SK-N-SH (cell line): ENCODE measurements around the gene ZNF608. TPM values are rescaled to one million over a fixed set of nuclear protein-coding genes. Genes with fewer than 3 reads are reported as not detected.

Experiments
- CTCF ChIA-PET: fragments of 300-600, 350-600 bp; formaldehyde crosslinking; extraction: SDS; loops from one replicate; lab custom pipeline; 2021; lab: Yijun Ruan, JAX
- POLR2A ChIA-PET: fragments of 350-600 bp; sonication (Branson Sonifier 250); formaldehyde crosslinking; extraction: SDS; loops from one replicate; lab custom pipeline; 2020; ENCODE audit warnings: antibody characterized with exemption, inconsistent platforms; lab: Yijun Ruan, JAX
- DNase-seq: peaks from one replicate; pipeline ENCODE4 v3.0.0; 2012
- H2AFZ ChIP-seq: fragments of 200-600 bp; sonication (generic); 2 replicates; pipeline ENCODE4 v1.8.1; 2016; ENCODE audit warnings: antibody characterized with exemption, mild to moderate bottlenecking, low read depth
- H3F3A ChIP-seq: fragments of 200-600 bp; sonication (generic); replicated peaks from 2 replicates; pipeline ENCODE3; 2016; ENCODE audit warnings: antibody characterized with exemption, mild to moderate bottlenecking; ENCODE audit not compliant: insufficient read depth
- H3K27ac ChIP-seq, 2 experiments: fragments of 200-500 bp in 1 of 2; fragments of 200-600 bp in 1 of 2; sonication (Bioruptor generic) in 1 of 2; sonication (generic), shearing (Covaris generic) in 1 of 2; 2 replicates each; pipeline versions ENCODE4 v1.5.1 to v1.6.1; 2014 to 2016; ENCODE audit warnings: low read depth in 2 of 2, inconsistent platforms in 1 of 2, low read length in 1 of 2, mild to moderate bottlenecking in 1 of 2, mixed read lengths in 1 of 2
- H3K27me3 ChIP-seq: fragments of 200-600 bp; sonication (generic), shearing (Covaris generic); 2 replicates; pipeline ENCODE4 v1.6.1; 2016; ENCODE audit warnings: mixed run types; ENCODE audit not compliant: insufficient read depth
- H3K36me3 ChIP-seq, 2 experiments: fragments of 200-500 bp in 1 of 2; fragments of 200-600 bp in 1 of 2; sonication (Bioruptor generic) in 1 of 2; sonication (generic) in 1 of 2; replicated peaks in 1 of 2; 2 replicates each; pipeline versions ENCODE3 to v1.5.1; 2014 to 2016; ENCODE audit warnings: low read length in 1 of 2, mild to moderate bottlenecking in 1 of 2; ENCODE audit not compliant: insufficient read depth in 2 of 2, control insufficient read depth in 1 of 2
- H3K4me1 ChIP-seq, 2 experiments: fragments of 200-500 bp in 1 of 2; fragments of 200-600 bp in 1 of 2; sonication (Bioruptor generic) in 1 of 2; sonication (generic), shearing (Covaris generic) in 1 of 2; 2 replicates each; pipeline versions ENCODE4 v1.5.1 to v1.6.1; 2014 to 2016; ENCODE audit warnings: low read depth in 1 of 2, low read length in 1 of 2, mixed run types in 1 of 2; ENCODE audit not compliant: insufficient read depth in 2 of 2, control insufficient read depth in 1 of 2
- H3K4me2 ChIP-seq: fragments of 200-600 bp; sonication (generic), shearing (Covaris generic); 2 replicates; pipeline ENCODE4 v1.6.1; 2017; ENCODE audit warnings: mixed run types
- H3K4me3 ChIP-seq, 2 experiments: fragments of 200-500 bp in 1 of 2; fragments of 200-600 bp in 1 of 2; sonication (Bioruptor generic) in 1 of 2; sonication (generic), shearing (Covaris generic) in 1 of 2; 2 replicates each; pipeline versions ENCODE4 v1.5.1 to v1.8.1; 2014 to 2016; ENCODE audit warnings: low read depth in 2 of 2, inconsistent platforms in 1 of 2, low read length in 1 of 2, mild to moderate bottlenecking in 1 of 2, mixed read lengths in 1 of 2, moderate library complexity in 1 of 2
- H3K79me2 ChIP-seq: fragments of 200-600 bp; sonication (generic); 2 replicates; pipeline ENCODE4 v1.8.1; 2017; ENCODE audit warnings: mild to moderate bottlenecking; ENCODE audit not compliant: insufficient read depth
- H3K9ac ChIP-seq: fragments of 200-600 bp; sonication (generic); 2 replicates; pipeline ENCODE4 v1.6.1; 2017; ENCODE audit warnings: mixed run types
- H3K9me2 ChIP-seq: fragments of 200-600 bp; sonication (generic); 2 replicates; pipeline ENCODE4 v1.6.1; 2017; ENCODE audit warnings: mixed run types
- H3K9me3 ChIP-seq: fragments of 200-600 bp; sonication (generic); 2 replicates; pipeline ENCODE4 v1.6.1; 2017; ENCODE audit warnings: mixed run types, mild to moderate bottlenecking, moderate library complexity
- H4K20me1 ChIP-seq: fragments of 200-600 bp; sonication (generic); 2 replicates; pipeline ENCODE4 v1.6.1; 2017; ENCODE audit warnings: mild to moderate bottlenecking, mixed run types; ENCODE audit not compliant: insufficient read depth
- CHD2 ChIP-seq: fragments of 150-350 bp; IDR thresholded peaks from 2 replicates; pipeline ENCODE4 v1.6.1; 2018; ENCODE audit warnings: low read length; ENCODE audit not compliant: partially characterized antibody
- CTCF ChIP-seq: fragments of 200-600 bp; sonication (generic); IDR thresholded peaks from 2 replicates; pipeline ENCODE4 v1.6.1; 2017; ENCODE audit warnings: antibody characterized with exemption, mild to moderate bottlenecking, moderate library complexity
- EP300 ChIP-seq, 2 experiments: IDR thresholded peaks; 2 replicates each; pipeline versions ENCODE4 v1.4.0 to v1.6.1; 2012; ENCODE audit warnings: borderline replicate concordance in 1 of 2, low read depth in 1 of 2, low read length in 1 of 2
- EZH2phosphoT487 ChIP-seq: fragments of 200-600 bp; sonication (generic); IDR thresholded peaks from 2 replicates; pipeline ENCODE4 v1.6.1; 2017; ENCODE audit warnings: low read depth, mixed run types, mild to moderate bottlenecking, antibody characterized with exemption, moderate library complexity, borderline replicate concordance
- FOSL2 ChIP-seq: IDR thresholded peaks from 2 replicates; pipeline ENCODE4 v1.4.0; 2012; ENCODE audit warnings: low read depth, mild to moderate bottlenecking, moderate library complexity, borderline replicate concordance
- IRF3 ChIP-seq: fragments of 150-350 bp; IDR thresholded peaks from 2 replicates; pipeline ENCODE4 v1.6.1; 2016; ENCODE audit warnings: mild to moderate bottlenecking, low read depth, low read length
- MEF2A ChIP-seq: IDR thresholded peaks from 2 replicates; pipeline ENCODE4 v1.4.0; 2012; ENCODE audit warnings: low read depth, borderline replicate concordance
- NRF1 ChIP-seq: IDR thresholded peaks from 2 replicates; pipeline ENCODE4 v1.6.1; 2012; ENCODE audit warnings: low read depth, mild to moderate bottlenecking, low read length
- RAD21 ChIP-seq: IDR thresholded peaks from 2 replicates; pipeline ENCODE4 v1.6.1; 2012; ENCODE audit warnings: mild to moderate bottlenecking, low read length
- RCOR1 ChIP-seq: fragments of 150-350 bp; IDR thresholded peaks from 2 replicates; pipeline ENCODE4 v1.6.1; 2017; ENCODE audit warnings: antibody characterized with exemption, low read length
- REST ChIP-seq: IDR thresholded peaks from 2 replicates; pipeline ENCODE4 v1.6.1; 2012; ENCODE audit warnings: mild to moderate bottlenecking, low read depth, low read length, moderate library complexity
- RXRA ChIP-seq: IDR thresholded peaks from 2 replicates; pipeline ENCODE4 v1.4.0; 2012; ENCODE audit warnings: low read depth, mild to moderate bottlenecking, borderline replicate concordance
- TAF1 ChIP-seq: IDR thresholded peaks from 2 replicates; pipeline ENCODE4 v1.6.1; 2012; ENCODE audit warnings: low read depth, mild to moderate bottlenecking, low read length, moderate library complexity, borderline replicate concordance
- USF1 ChIP-seq: IDR thresholded peaks from 2 replicates; pipeline ENCODE4 v1.4.0; 2012; ENCODE audit warnings: low read depth, borderline replicate concordance
- YY1 ChIP-seq: IDR thresholded peaks from 2 replicates; pipeline ENCODE4 v1.4.0; 2012; ENCODE audit warnings: low read depth, mild to moderate bottlenecking
- WGBS: methylation state at CpG from one replicate; pipeline ENCODE4 v1.1.6; 2017; ENCODE audit warnings: low lambda C conversion rate; 5-methylcytosine and 5-hydroxymethylcytosine counted together
- polyA plus RNA-seq, 3 experiments: library from polyadenylated mRNA; depleted of rRNA; stranded (reverse); fragments of >200 nt; gene quantifications; 2 replicates each; pipeline ENCODE4 v1.2.3, GENCODE V29; 2012

Gene ZNF608
- polyA plus RNA-seq, 1 of the 3 experiments (the other 2 are of a cell fraction), result 4.9 TPM

GRCh38 chr5:124703995-124704394 lies 42.4 kb downstream of the ZNF608 start:
- peaks cover 3% of the 10 kb centered on the region for H3F3A ChIP-seq
- TF ChIP-seq MEF2A, result no peak
- no peak for TF ChIP-seq CTCF
- no peak for TF ChIP-seq REST
- TF ChIP-seq RCOR1, result no peak
- TF ChIP-seq RAD21, result no peak
- no peak for TF ChIP-seq EP300 (IDR thresholded peaks at IDR 0.05; ENCODE audit: borderline replicate concordance in 1 of 2, low read depth in 1 of 2, low read length in 1 of 2)
- TF ChIP-seq YY1, result no peak
- no peak for TF ChIP-seq USF1
- TF ChIP-seq CHD2, result no peak
- no peak for TF ChIP-seq RXRA
- TF ChIP-seq FOSL2, result no peak
- no peak for TF ChIP-seq EZH2phosphoT487
- no peak for TF ChIP-seq NRF1
- no peak for TF ChIP-seq IRF3
- no peak for TF ChIP-seq TAF1
- WGBS, result 95% methylated on average over 4 of the region's 4 CpGs
- H3K27ac ChIP-seq, result no peak overlapping the region
- no peak overlapping the region for H3K9ac ChIP-seq
- DNase-seq, result no peak
- H3K79me2 ChIP-seq, result no peaks in the 10 kb centered on the region
- peaks cover 0 to 35% of the 10 kb centered on the region in 2 experiments; a peak in 2 of 4 replicates for H3K4me1 ChIP-seq
- ChIA-PET CTCF (interaction anchor here (1.0 kb wide), 1 partner anchor 11 kb away, joined by 3 read pairs; no protein-coding TSS in a partner anchor), POLR2A (no interaction called here)
- H3K4me2 ChIP-seq, result no peak overlapping the region
- no peak overlapping the region for H3K4me3 ChIP-seq
- no peaks in the 10 kb centered on the region for H3K9me2 ChIP-seq
- H3K27me3 ChIP-seq, result no peaks in the 10 kb centered on the region
- no peak overlapping the region for H2AFZ ChIP-seq
- H3K9me3 ChIP-seq, result no peaks in the 10 kb centered on the region
- H3K36me3 ChIP-seq, result no peaks in the 10 kb centered on the region
- no peaks in the 10 kb centered on the region; the same call in 1 of the 2 replicates for H4K20me1 ChIP-seq
